Ascending aorta (tissue), 2 donors: Measurements from ENCODE around the gene KRTAP27-1. TPM values are rescaled to one million over a fixed set of nuclear protein-coding genes. Genes with fewer than 3 reads are reported as not detected.

Experiments
- DNase-seq, 2 donors: peaks; one replicate each; pipeline ENCODE4 v3.0.0-alpha.2; 2019; ENCODE audit warnings: low spot score in 2 of 2
- H3K27ac ChIP-seq, 2 donors: fragments of 200-600 bp; sonication (generic); one replicate each; pipeline ENCODE4 v1.5.1; 2016 to 2017; ENCODE audit warnings: mild to moderate bottlenecking in 1 of 2
- H3K27me3 ChIP-seq: fragments of 200-600 bp; sonication (generic); one replicate; pipeline ENCODE4 v1.5.1; 2017
- H3K36me3 ChIP-seq, 2 donors: fragments of 200-600 bp; sonication (generic); one replicate each; pipeline ENCODE4 v1.5.1; 2016
- H3K4me1 ChIP-seq, 2 donors: fragments of 200-600 bp; sonication (generic); one replicate each; pipeline ENCODE4 v1.5.1; 2016 to 2017; ENCODE audit warnings: mild to moderate bottlenecking in 1 of 2
- H3K4me3 ChIP-seq, 2 donors: fragments of 200-600 bp; sonication (generic); one replicate each; pipeline ENCODE4 v1.5.1; 2016 to 2017; ENCODE audit warnings: mild to moderate bottlenecking in 1 of 2
- H3K9me3 ChIP-seq, 2 donors: fragments of 200-600 bp; sonication (generic); one replicate each; pipeline ENCODE4 v1.5.1; 2016
- intact Hi-C: fragments of 100-400 bp; cut with DNase I; formaldehyde crosslinking; loops from one replicate; pipeline ENCODE4 v1.15.1; 2023
- total RNA-seq: library from RNA; depleted of rRNA; stranded (reverse); fragments of >200 nt; gene quantifications from one replicate; pipeline ENCODE4 v1.1.0, GENCODE V29; 2016
- TF ChIP-seq, protein P1 (sequence below), 3 experiments: fragments of 200-600 bp in 2 of 3; fragments of 450-650 bp in 1 of 3; sonication (generic) in 2 of 3; IDR thresholded peaks; one replicate each; pipeline ENCODE4 v1.5.1; 2016 to 2019; ENCODE audit warnings: antibody characterized with exemption in 3 of 3, mild to moderate bottlenecking in 1 of 3, moderate library complexity in 1 of 3

Gene KRTAP27-1
- total RNA-seq, 1 donor from 2014 or later: not detected

DNA sequence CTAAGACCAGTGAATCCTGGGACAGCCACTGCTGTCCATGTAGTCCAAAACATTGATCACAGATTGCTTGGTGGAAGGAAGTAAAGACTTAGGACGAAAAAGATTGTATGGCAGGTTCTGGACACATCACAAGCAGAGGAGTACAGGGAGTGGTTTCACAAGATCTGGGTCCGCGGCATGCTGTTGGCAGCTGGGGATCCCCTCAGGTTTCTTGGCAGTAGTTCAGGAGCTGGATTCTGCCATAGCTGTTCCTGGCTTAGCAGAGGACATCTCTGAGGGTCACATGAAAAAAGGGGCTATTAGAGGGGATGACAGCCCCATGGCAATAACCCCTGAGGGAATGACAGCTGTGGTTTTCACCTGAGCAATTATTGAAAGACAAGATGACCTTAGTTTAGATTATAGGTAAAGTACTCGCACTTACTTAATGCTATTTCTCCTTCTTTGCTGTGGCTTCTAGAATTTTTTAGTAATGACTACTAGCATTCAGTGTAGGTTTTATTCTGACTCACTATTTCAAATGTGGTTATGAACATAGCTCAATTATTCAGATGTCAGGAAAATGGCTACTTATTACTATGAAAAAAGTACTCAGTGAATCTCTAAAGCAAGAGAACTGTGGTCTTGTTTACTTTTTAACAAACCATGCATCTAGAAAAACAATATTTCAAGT lies 8.2 kb downstream of the KRTAP27-1 start:
- intact Hi-C loops: no loop called here
- H3K27ac ChIP-seq: no peak overlapping the region
- TF ChIP-seq, protein P1, sequence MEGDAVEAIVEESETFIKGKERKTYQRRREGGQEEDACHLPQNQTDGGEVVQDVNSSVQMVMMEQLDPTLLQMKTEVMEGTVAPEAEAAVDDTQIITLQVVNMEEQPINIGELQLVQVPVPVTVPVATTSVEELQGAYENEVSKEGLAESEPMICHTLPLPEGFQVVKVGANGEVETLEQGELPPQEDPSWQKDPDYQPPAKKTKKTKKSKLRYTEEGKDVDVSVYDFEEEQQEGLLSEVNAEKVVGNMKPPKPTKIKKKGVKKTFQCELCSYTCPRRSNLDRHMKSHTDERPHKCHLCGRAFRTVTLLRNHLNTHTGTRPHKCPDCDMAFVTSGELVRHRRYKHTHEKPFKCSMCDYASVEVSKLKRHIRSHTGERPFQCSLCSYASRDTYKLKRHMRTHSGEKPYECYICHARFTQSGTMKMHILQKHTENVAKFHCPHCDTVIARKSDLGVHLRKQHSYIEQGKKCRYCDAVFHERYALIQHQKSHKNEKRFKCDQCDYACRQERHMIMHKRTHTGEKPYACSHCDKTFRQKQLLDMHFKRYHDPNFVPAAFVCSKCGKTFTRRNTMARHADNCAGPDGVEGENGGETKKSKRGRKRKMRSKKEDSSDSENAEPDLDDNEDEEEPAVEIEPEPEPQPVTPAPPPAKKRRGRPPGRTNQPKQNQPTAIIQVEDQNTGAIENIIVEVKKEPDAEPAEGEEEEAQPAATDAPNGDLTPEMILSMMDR (IDR thresholded peaks at IDR 0.05): no peak
- no peaks in the 10 kb centered on the region for H3K27me3 ChIP-seq
- no peaks in the 10 kb centered on the region for H3K36me3 ChIP-seq
- no peak for DNase-seq
- no peaks in the 10 kb centered on the region for H3K9me3 ChIP-seq
- no peak overlapping the region for H3K4me3 ChIP-seq
- no peaks in the 10 kb centered on the region for H3K4me1 ChIP-seq

GRCh38 chr21:30326390-30326789 lies 11.1 kb downstream of the KRTAP27-1 start:
- DNase-seq: no peak
- intact Hi-C loops: no loop called here
- Histone ChIP-seq H3K27ac (no peak overlapping the region), H3K27me3 (no peaks in the 10 kb centered on the region), H3K4me1 (no peaks in the 10 kb centered on the region), H3K9me3 (no peaks in the 10 kb centered on the region), H3K4me3 (no peak overlapping the region), H3K36me3 (no peaks in the 10 kb centered on the region)
- TF ChIP-seq, protein P1 (IDR thresholded peaks at IDR 0.05): no peak

- intact Hi-C loops: no loop called here
- no peaks in the 10 kb centered on the region for H3K4me1 ChIP-seq
- TF ChIP-seq, protein P1 (IDR thresholded peaks at IDR 0.05): no peak
- no peaks in the 10 kb centered on the region for H3K27me3 ChIP-seq
- no peaks in the 10 kb centered on the region for H3K9me3 ChIP-seq
- no peaks in the 10 kb centered on the region for H3K36me3 ChIP-seq
- DNase-seq: no peak
- H3K27ac ChIP-seq: no peak within 1 kb of the TSS
- no peak within 1 kb of the TSS for H3K4me3 ChIP-seq
Measured at GRCh38 chr21:30320215-30320614, 17.3 kb downstream of the KRTAP27-1 start, which contains the start of gene KRTAP26-1. KRTAP26-1 (minus strand) TSS chr21:30320315; CDS start chr21:30320035, 280 bp downstream.

GRCh38 chr21:30315701-30316100 lies 21.8 kb downstream of the KRTAP27-1 start:
- no peak overlapping the region for H3K4me3 ChIP-seq
- TF ChIP-seq, protein P1 (IDR thresholded peaks at IDR 0.05): no peak
- no peak overlapping the region for H3K27ac ChIP-seq
- intact Hi-C loops: no loop called here
- H3K4me1 ChIP-seq: no peaks in the 10 kb centered on the region
- H3K36me3 ChIP-seq: no peaks in the 10 kb centered on the region
- no peak for DNase-seq
- H3K9me3 ChIP-seq: no peaks in the 10 kb centered on the region
- H3K27me3 ChIP-seq: no peaks in the 10 kb centered on the region

- H3K4me1 ChIP-seq: no peaks in the 10 kb centered on the region
- TF ChIP-seq, protein P1 (IDR thresholded peaks at IDR 0.05): no peak
- H3K4me3 ChIP-seq: no peak overlapping the region
- no peak overlapping the region for H3K27ac ChIP-seq
- H3K9me3 ChIP-seq: no peaks in the 10 kb centered on the region
- no peaks in the 10 kb centered on the region for H3K27me3 ChIP-seq
- DNase-seq: no peak
- intact Hi-C loops: no loop called here
- H3K36me3 ChIP-seq: no peaks in the 10 kb centered on the region
Measured at GRCh38 chr21:30306884-30307283, 30.6 kb downstream of the KRTAP27-1 start.
